Lung (tissue), 12 donors: ENCODE results near the gene TMEM98. TPM values are rescaled to one million over a fixed set of nuclear protein-coding genes. Genes with fewer than 3 reads are reported as not detected.
"Not testable (repeated sequence)": the region's sequence is repeated elsewhere in the genome, so short reads cannot be mapped to it uniquely, and the experiment has no call there.

Experiments used
- ATAC-seq: fragments of 200-7000 bp; cut with Tn5 transposase; one replicate; pipeline ENCODE4 v1.9.1; 2020; ENCODE audit warnings: moderate number of reproducible peaks; ENCODE audit not compliant: insufficient read depth, low FRiP score
- DNase-seq, 3 donors: peaks; one replicate each; pipeline ENCODE4 v3.0.0-alpha.2; 2013 to 2017
- H3K27ac ChIP-seq, 2 donors: one replicate each; pipeline ENCODE4 v1.5.1; 2013; ENCODE audit warnings: mild to moderate bottlenecking in 2 of 2, moderate library complexity in 2 of 2, control low read depth in 1 of 2, inconsistent platforms in 1 of 2, low read depth in 1 of 2, low read length in 1 of 2
- H3K27me3 ChIP-seq, 3 donors: one replicate each; pipeline ENCODE4 v1.5.1; 2013; ENCODE audit warnings: low read length in 2 of 3; ENCODE audit not compliant: control insufficient read depth in 3 of 3, insufficient read depth in 3 of 3
- H3K36me3 ChIP-seq, 4 donors: one replicate each; pipeline ENCODE4 v1.5.1; 2013; ENCODE audit warnings: low read length in 4 of 4, mild to moderate bottlenecking in 1 of 4, moderate library complexity in 1 of 4; ENCODE audit not compliant: control insufficient read depth in 4 of 4, insufficient read depth in 4 of 4
- H3K4me1 ChIP-seq, 5 donors: one replicate each; pipeline ENCODE4 v1.5.1; 2013; ENCODE audit warnings: low read length in 5 of 5, mild to moderate bottlenecking in 2 of 5, moderate library complexity in 1 of 5; ENCODE audit not compliant: control insufficient read depth in 5 of 5, insufficient read depth in 5 of 5
- H3K4me3 ChIP-seq: one replicate; pipeline ENCODE4 v1.5.1; 2013; ENCODE audit warnings: mild to moderate bottlenecking, control low read depth, moderate library complexity
- H3K9ac ChIP-seq, 2 donors: one replicate each; pipeline ENCODE4 v1.5.1; 2013; ENCODE audit warnings: low read length in 2 of 2, control low read depth in 1 of 2; ENCODE audit not compliant: insufficient read depth in 1 of 2
- H3K9me3 ChIP-seq, 4 donors: one replicate each; pipeline ENCODE4 v1.5.1; 2013; ENCODE audit warnings: low read length in 3 of 4, mild to moderate bottlenecking in 1 of 4, moderate library complexity in 1 of 4; ENCODE audit not compliant: control insufficient read depth in 4 of 4, insufficient read depth in 3 of 4
- WGBS, 2 donors: extraction: QIAGEN DNeasy Blood & Tissue Kit; methylation state at CpG; one replicate each; pipeline ENCODE4 v1.1.7; 2013; 5-methylcytosine and 5-hydroxymethylcytosine counted together
- polyA plus RNA-seq, 2 donors: library from polyadenylated mRNA; stranded (reverse); fragments of 200-250 nt; gene quantifications; one replicate each; pipeline ENCODE4 v1.2.1, GENCODE V29; 2013
- total RNA-seq, 2 donors: library from RNA; depleted of rRNA in 1 of 2; stranded (reverse); fragments of >200 nt in 1 of 2; gene quantifications; one replicate each; pipeline ENCODE4 v1.2.1, GENCODE V29; 2014 to 2021
- TF ChIP-seq, protein P1 (sequence below): IDR thresholded peaks from 2 replicates; pipeline ENCODE4 v1.5.1; 2012; ENCODE audit warnings: mild to moderate bottlenecking; ENCODE audit errors: control extremely low read depth, extremely low read depth
- donor health status: control.
- donor health status: control.
- donor health status: Bipolar disorder and iron deficiency.
- donor health status: healthy.
- donor health status: DM: yes; HTN: yes; CAD: no.

Gene TMEM98
- total and polyA plus RNA-seq, 4 donors: 28.4 to 176 (median 46.3) TPM

DNA sequence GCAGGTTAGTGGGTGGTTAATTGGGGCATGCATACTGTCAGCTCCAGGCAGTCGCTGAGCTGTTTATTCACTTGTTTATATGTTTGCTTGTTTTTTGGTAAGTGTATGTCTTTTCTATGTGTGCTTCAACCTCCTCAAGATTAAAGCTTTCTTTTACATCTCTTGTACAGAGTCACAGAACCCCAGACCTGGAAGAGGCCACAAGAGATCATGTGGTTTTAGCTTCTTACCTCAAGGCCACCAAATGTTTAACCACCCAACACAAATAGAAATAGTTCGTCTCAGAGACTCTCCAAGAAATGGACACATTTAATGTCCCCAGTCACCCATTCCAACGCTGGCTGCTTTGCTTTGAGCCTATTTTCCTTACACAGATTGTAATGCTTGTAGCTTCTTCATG, 11.8 kb upstream of the TMEM98 start:
- peaks cover 0 to 25% (median 0%) of the 10 kb centered on the region in 5 donors for H3K4me1 ChIP-seq
- no peak overlapping the region for H3K4me3 ChIP-seq
- ATAC-seq (no peak), DNase-seq (no peak)
- H3K27ac ChIP-seq: no peak overlapping the region
- peaks cover 0 to 2% (median 0%) of the 10 kb centered on the region in 4 donors for H3K9me3 ChIP-seq
- H3K27me3 ChIP-seq: no peaks in the 10 kb centered on the region
- TF ChIP-seq, protein P1, sequence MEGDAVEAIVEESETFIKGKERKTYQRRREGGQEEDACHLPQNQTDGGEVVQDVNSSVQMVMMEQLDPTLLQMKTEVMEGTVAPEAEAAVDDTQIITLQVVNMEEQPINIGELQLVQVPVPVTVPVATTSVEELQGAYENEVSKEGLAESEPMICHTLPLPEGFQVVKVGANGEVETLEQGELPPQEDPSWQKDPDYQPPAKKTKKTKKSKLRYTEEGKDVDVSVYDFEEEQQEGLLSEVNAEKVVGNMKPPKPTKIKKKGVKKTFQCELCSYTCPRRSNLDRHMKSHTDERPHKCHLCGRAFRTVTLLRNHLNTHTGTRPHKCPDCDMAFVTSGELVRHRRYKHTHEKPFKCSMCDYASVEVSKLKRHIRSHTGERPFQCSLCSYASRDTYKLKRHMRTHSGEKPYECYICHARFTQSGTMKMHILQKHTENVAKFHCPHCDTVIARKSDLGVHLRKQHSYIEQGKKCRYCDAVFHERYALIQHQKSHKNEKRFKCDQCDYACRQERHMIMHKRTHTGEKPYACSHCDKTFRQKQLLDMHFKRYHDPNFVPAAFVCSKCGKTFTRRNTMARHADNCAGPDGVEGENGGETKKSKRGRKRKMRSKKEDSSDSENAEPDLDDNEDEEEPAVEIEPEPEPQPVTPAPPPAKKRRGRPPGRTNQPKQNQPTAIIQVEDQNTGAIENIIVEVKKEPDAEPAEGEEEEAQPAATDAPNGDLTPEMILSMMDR: no peak
- no peaks in the 10 kb centered on the region for H3K36me3 ChIP-seq
- H3K9ac ChIP-seq: no peak overlapping the region
- 81 to 85% methylated on average over 3 of the region's 3 CpGs for WGBS, 2 donors

DNA sequence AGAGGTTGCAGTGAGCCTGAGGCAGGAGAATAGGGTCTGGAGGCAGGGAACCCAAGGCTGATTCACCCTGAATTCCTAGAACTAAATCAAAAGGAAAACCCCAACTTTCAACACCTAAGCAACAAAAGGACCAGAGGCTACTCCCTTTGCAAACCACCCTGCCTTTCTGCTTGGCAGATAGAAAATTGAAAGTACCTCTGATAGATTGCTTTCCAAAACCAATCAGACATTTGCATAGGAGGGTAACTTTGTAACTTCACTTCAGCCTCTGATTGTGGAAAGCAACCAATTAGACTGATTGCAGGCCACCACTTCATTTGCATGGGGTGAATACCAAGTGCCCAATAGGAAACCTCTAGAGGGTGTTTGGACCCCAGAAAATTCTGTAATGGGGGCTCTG, 10.9 kb upstream of the TMEM98 start:
- Histone ChIP-seq H3K36me3 (no peaks in the 10 kb centered on the region), H3K4me1 (peaks cover 0 to 16% (median 0%) of the 10 kb centered on the region in 5 donors), H3K27ac (no peak overlapping the region), H3K9me3 (peaks cover 0 to 2% (median 0%) of the 10 kb centered on the region in 4 donors), H3K9ac (no peak overlapping the region), H3K27me3 (no peaks in the 10 kb centered on the region), H3K4me3 (no peak overlapping the region)
- DNase-seq: no peak
- TF ChIP-seq, protein P1: no peak
- ATAC-seq: no peak

DNA sequence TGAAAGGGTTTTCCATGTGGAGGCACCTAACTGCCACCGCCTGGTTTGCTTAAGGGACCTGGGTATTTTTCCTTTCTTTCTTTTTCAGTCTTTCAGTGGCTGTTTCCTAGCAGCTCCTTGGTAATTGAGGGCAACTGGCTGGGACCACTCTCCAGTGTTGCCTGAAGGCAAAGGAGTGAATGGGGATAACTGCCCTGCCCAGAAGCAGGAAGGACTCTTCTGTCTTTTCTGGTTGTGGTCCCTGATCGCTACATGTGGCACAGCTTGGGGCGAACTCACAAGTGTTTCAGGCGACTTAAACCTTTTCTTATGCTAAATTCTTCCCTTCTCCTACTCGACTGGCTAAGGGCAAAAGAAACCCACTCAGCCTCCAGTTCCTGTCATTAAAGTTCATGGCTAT, 10.1 kb upstream of the TMEM98 start:
- 81 to 82% methylated on average over 5 of the region's 5 CpGs for WGBS, 2 donors
- Histone ChIP-seq H3K4me1 (peaks cover 0 to 9% (median 0%) of the 10 kb centered on the region in 5 donors), H3K4me3 (no peak overlapping the region), H3K9me3 (peaks cover 0 to 2% (median 0%) of the 10 kb centered on the region in 4 donors), H3K36me3 (no peaks in the 10 kb centered on the region), H3K9ac (no peak overlapping the region), H3K27ac (no peak overlapping the region), H3K27me3 (no peaks in the 10 kb centered on the region)
- TF ChIP-seq, protein P1: no peak
- ATAC-seq: no peak
- DNase-seq: no peak

DNA sequence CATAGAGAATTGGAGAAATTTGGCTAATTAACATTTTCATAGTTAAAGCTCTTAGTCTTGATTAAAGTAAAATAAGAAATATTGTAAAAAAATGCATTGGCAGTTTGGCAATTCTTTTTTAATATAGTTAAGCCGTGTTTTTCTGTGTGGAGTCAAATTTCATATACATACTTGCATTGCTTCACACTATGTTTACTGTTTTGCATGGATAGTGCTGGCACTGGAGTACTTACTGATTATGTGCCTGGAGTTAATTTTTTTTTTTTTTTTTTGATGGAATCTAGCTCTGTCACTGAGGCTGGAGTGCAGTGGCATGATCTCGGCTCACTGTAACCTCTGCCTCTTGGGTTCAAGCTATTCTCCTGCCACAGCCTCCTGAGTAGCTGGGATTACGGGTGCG, 8.1 kb upstream of the TMEM98 start:
- H3K9ac ChIP-seq, H3K27ac ChIP-seq, H3K9me3 ChIP-seq, H3K36me3 ChIP-seq, H3K4me3 ChIP-seq, H3K27me3 ChIP-seq, ATAC-seq, H3K4me1 ChIP-seq: not testable (repeated sequence)
- WGBS, 2 donors: 90 to 95% methylated on average over 4 of the region's 4 CpGs
- peak in 2 of 3 donors; percentile 85 to 89 for DNase-seq
